HG03060 (cell line): ENCODE results near the gene ACTL8.

ENCODE experiments used
- ATAC-seq: cut with Tn5 transposase; IDR thresholded peaks from one replicate; pipeline ENCODE4 v1.9.1; 2021; ENCODE audit warnings: low read depth, moderate number of reproducible peaks; ENCODE audit not compliant: unreplicated experiment

Gene ACTL8

GRCh38 chr1:17765444-17766411 is 10.6 kb downstream of the ACTL8 start:
- ATAC-seq, result no peak

GRCh38 chr1:17768651-17769241 is 13.6 kb downstream of the ACTL8 start:
- no peak for ATAC-seq

DNA sequence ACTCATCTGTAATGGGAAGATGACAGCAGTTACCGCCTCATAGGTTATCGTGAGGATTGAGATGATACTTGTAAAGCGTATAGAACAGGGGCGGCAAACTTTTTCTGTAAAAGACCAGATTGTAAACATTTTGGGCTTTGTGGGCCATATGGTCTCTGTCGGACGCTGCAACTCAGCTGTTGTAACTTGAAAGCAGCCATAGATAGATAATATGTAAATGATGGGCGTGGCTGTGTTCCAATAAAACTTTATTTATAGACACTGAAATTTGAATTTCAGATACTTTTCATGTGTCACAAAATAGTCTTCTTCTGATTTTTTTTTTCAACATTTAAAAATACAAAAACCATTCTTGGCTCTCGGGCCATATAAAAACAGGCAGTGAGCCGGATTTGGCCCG is 15.8 kb downstream of the ACTL8 start:
- ATAC-seq, result no peak

GRCh38 chr1:17772615-17773212 is 17.6 kb downstream of the ACTL8 start:
- no peak for ATAC-seq

- no peak for ATAC-seq
Observed at GRCh38 chr1:17773591-17774326, 18.6 kb downstream of the ACTL8 start.

DNA sequence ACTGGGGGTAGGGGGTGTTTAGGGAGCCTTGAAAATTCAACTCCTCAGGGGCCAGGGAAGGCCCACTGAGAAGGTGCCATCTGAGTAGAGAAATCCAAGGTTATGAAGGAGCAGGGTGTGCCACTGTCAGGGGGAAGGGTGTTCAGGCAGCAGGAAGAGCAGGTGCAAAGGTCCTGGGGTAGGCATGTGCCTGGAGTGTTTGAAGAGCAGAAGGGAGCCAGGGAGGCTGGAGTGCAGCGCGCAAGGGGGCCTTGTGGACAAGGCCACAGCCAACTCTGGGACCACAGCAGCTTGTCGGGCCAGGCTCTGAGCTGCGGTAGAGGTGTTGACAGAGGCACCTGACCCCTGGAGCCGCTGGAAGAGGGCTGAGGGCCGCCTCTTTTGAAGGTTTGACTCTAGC is 19.3 kb downstream of the ACTL8 start:
- no peak for ATAC-seq

GRCh38 chr1:17775796-17776195 is 20.7 kb downstream of the ACTL8 start:
- ATAC-seq, result no peak

GRCh38 chr1:17776426-17776825 is 21.3 kb downstream of the ACTL8 start:
- no peak for ATAC-seq

GRCh38 chr1:17777330-17777729 is 22.2 kb downstream of the ACTL8 start:
- no peak for ATAC-seq

DNA sequence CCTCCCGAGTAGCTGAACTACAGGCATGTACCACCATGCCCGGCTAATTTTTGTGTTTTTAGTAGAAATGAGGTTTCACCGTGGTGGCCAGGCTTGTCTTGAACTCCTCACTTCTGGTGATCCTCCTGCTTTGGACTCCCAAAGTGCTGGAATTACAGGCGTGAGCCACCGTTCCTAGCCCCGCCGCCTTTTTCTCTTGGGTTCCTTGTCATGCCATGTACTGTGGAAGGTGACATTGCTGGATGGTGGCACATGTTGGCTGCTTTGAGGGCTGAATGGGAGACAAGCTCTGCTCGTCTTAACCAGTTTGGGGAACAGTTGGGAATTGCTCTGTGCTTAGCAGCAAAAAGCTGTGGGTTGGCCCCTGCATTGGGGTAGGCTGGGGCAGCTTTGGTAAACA is 22.7 kb downstream of the ACTL8 start:
- no peak for ATAC-seq

DNA sequence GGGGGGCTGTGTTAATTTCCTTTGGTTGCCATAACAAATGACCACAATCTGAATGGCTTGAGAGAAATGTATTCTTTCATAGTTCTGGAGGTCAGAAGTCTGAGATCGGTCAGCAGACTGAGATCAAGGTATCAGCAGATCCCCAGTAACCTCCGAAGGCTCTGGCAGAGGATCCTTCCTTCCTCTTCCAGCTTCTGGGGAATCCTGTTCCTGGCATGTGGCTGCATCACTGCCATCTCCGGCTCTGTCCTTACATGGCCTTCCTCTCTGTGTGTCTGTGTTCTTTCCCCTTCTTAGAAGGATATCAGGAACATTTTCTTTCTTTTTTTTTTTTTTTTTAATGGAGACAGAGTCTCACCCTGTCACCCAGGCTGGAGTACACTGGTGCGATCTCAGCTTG is 25.8 kb downstream of the ACTL8 start:
- ATAC-seq, result no peak

- ATAC-seq, result no peak
Observed at GRCh38 chr1:17789926-17790325, 34.8 kb downstream of the ACTL8 start.

DNA sequence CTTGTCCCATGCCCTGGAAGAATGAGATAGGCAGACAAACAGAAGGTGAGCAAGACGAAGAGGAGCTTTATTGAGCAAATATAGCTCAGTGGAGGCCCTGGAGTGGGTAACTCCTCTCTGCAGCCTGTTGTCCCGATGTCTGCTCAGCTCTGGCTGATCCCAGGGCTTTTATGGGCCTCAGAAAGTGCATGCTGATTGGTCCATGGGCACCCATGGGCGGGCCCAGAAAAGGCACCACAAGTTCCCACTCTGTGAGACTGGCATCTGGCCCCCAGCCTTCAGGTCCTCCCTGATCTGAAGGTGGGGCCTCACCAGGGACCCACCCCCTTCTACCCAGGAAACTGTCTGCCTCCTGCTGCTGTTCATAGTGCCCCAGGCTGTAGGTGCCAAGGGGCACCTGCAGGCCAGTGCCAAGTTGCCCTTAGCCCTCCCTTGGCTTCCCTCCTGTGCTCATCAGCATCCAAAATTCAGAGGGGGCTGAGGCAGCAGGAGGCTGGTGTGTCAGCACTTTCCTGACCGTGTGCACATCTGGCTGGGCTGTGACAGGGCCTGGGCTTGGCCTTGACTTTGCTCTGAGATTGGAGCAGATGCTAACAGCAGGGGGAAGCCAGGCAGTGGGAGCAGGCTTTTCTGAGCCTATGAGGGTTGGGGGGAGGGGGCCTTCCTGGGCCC is 35.4 kb downstream of the ACTL8 start:
- ATAC-seq, result no peak

GRCh38 chr1:17791055-17791390 is 35.9 kb downstream of the ACTL8 start:
- ATAC-seq, result no peak

GRCh38 chr1:17791480-17791879 is 36.3 kb downstream of the ACTL8 start:
- ATAC-seq, result no peak

DNA sequence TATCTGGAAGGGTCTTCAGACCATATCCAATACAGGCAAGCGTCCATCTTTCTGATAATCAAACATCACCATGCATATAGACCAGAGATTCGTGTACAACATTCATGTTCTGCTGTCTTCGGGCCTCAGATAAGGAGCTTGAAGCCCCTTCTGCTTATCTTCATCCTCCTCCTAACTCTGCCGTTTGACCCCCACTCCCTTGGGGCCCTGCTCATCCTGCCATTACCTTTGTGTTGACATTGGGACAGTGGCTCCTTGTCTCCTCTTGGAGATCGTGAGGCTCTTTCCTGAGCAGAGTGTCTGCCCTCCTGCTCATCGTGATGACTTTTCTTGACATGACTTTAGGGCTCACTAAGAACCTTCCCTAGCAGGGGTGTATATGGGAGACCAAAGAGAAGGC is 37.3 kb downstream of the ACTL8 start:
- no peak for ATAC-seq

GRCh38 chr1:17795081-17795809 is 40.1 kb downstream of the ACTL8 start:
- ATAC-seq, result no peak

GRCh38 chr1:17795836-17796645 is 40.9 kb downstream of the ACTL8 start:
- no peak for ATAC-seq

- ATAC-seq, result no peak
Observed at GRCh38 chr1:17797478-17797877, 42.3 kb downstream of the ACTL8 start.
